H1 (cell line): ENCODE data around the gene ZNF536. TPM values are rescaled to one million over a fixed set of nuclear protein-coding genes. Genes with fewer than 3 reads are reported as not detected.
A peak's percentile ranks its signal among the peaks of the same experiment; 100 is the strongest.

Source experiments
- CTCF ChIA-PET: fragments of 300-600 bp; sonication (Branson Sonifier 250); formaldehyde crosslinking; loops from one replicate; lab custom pipeline; 2021; ENCODE audit not compliant: partially characterized antibody; lab: Charles Lee
- POLR2A ChIA-PET: fragments of 300-600 bp; sonication (Branson Sonifier 250); formaldehyde crosslinking; loops from one replicate; lab custom pipeline; 2021; ENCODE audit warnings: inconsistent platforms; ENCODE audit not compliant: partially characterized antibody; lab: Charles Lee
- DNase-seq, 2 experiments: peaks; one replicate each; pipeline versions ENCODE4 v3.0.0 to v3.0.0-alpha.2; 2010 to 2022; ENCODE audit warnings: low spot score in 2 of 2, low read depth in 1 of 2, mixed read lengths in 1 of 2
- FAIRE-seq: peaks from 2 replicates; lab custom pipeline; 2011; peaks lifted over from hg19 to GRCh38; lab: Jason Lieb, UNC
- H2AFZ ChIP-seq: 2 replicates; pipeline ENCODE4 v1.8.1; 2012; ENCODE audit warnings: low read length, inconsistent platforms
- H2AK5ac ChIP-seq: 2 replicates; pipeline ENCODE4 v1.6.1; 2013; ENCODE audit warnings: low read depth, low read length
- H2BK120ac ChIP-seq: replicated peaks from 2 replicates; pipeline ENCODE3; 2013; ENCODE audit warnings: low read depth, low read length, inconsistent platforms
- H2BK12ac ChIP-seq: 2 replicates; pipeline ENCODE4 v1.6.1; 2013; ENCODE audit warnings: low read depth, low read length
- H2BK15ac ChIP-seq: 2 replicates; pipeline ENCODE4 v1.6.1; 2013; ENCODE audit warnings: low read length
- H2BK20ac ChIP-seq: 2 replicates; pipeline ENCODE4 v1.6.1; 2013; ENCODE audit warnings: low read length
- H2BK5ac ChIP-seq: 2 replicates; pipeline ENCODE4 v1.6.1; 2013; ENCODE audit warnings: low read depth, low read length
- H3K14ac ChIP-seq: 2 replicates; pipeline ENCODE4 v1.6.1; 2013; ENCODE audit warnings: inconsistent platforms; ENCODE audit not compliant: insufficient read length
- H3K18ac ChIP-seq: 2 replicates; pipeline ENCODE4 v1.6.1; 2013; ENCODE audit warnings: low read length; ENCODE audit errors: extremely low read depth
- H3K23ac ChIP-seq: 2 replicates; pipeline ENCODE4 v1.6.1; 2013; ENCODE audit warnings: inconsistent platforms; ENCODE audit not compliant: insufficient read length
- H3K23me2 ChIP-seq: 2 replicates; pipeline ENCODE4 v1.6.1; 2013; ENCODE audit warnings: low read depth, low read length
- H3K27ac ChIP-seq: 2 replicates; pipeline ENCODE4 v1.6.1; 2011; ENCODE audit warnings: low read depth, low read length, inconsistent platforms
- H3K27me3 ChIP-seq, 4 experiments: replicated peaks in 1 of 4; 1 replicate in 1 of 4; 2 replicates in 3 of 4; pipeline versions ENCODE4 v1.6.1 to v1.8.1; 2011 to 2013; ENCODE audit warnings: low read length in 3 of 4, mild to moderate bottlenecking in 3 of 4, inconsistent platforms in 2 of 4, mixed read lengths in 2 of 4, moderate library complexity in 1 of 4; ENCODE audit not compliant: control insufficient read depth in 3 of 4, insufficient read depth in 3 of 4; ENCODE audit errors: extremely low read depth in 1 of 4
- H3K36me3 ChIP-seq, 4 experiments: 2 replicates each; pipeline versions ENCODE4 v1.6.1 to v1.8.1; 2011 to 2013; ENCODE audit warnings: mild to moderate bottlenecking in 4 of 4, low read length in 3 of 4, moderate library complexity in 2 of 4, control low read depth in 1 of 4, inconsistent platforms in 1 of 4; ENCODE audit not compliant: insufficient read depth in 4 of 4, control insufficient read depth in 2 of 4
- H3K4ac ChIP-seq: replicated peaks from 2 replicates; pipeline ENCODE3; 2013; ENCODE audit warnings: low read length, low read depth, mixed read lengths, inconsistent platforms; ENCODE audit not compliant: insufficient read length
- H3K4me1 ChIP-seq, 4 experiments: replicated peaks in 1 of 4; 1 replicate in 1 of 4; 2 replicates in 3 of 4; pipeline versions ENCODE4 v1.6.1 to v1.8.1; 2011 to 2013; ENCODE audit warnings: low read length in 3 of 4, inconsistent platforms in 2 of 4, mixed read lengths in 1 of 4; ENCODE audit not compliant: insufficient read depth in 4 of 4, control insufficient read depth in 3 of 4
- H3K4me2 ChIP-seq, 2 experiments: 2 replicates each; pipeline versions ENCODE4 v1.6.1 to v1.8.1; 2011 to 2013; ENCODE audit warnings: low read depth in 2 of 2, low read length in 2 of 2, control low read depth in 1 of 2, inconsistent platforms in 1 of 2, mild to moderate bottlenecking in 1 of 2; ENCODE audit not compliant: insufficient read depth in 1 of 2
- H3K4me3 ChIP-seq, 4 experiments: fragments of 200-600, 300-600 bp in 1 of 4; sonication (generic), shearing (Covaris generic), sonication (Bioruptor Twin) in 1 of 4; 2 replicates each; pipeline versions ENCODE4 v1.5.1 to v1.8.1; 2011 to 2016; ENCODE audit warnings: low read length in 4 of 4, low read depth in 3 of 4, control low read depth in 2 of 4, inconsistent platforms in 2 of 4, mild to moderate bottlenecking in 2 of 4, mixed read lengths in 1 of 4, moderate library complexity in 1 of 4; ENCODE audit not compliant: insufficient read depth in 2 of 4; ENCODE audit errors: extremely low read depth in 1 of 4
- H3K56ac ChIP-seq: replicated peaks from 2 replicates; pipeline ENCODE3; 2013; ENCODE audit warnings: low read depth, mild to moderate bottlenecking, mixed read lengths, low read length, inconsistent platforms; ENCODE audit not compliant: insufficient read length
- H3K79me1 ChIP-seq: 2 replicates; pipeline ENCODE4 v1.6.1; 2013; ENCODE audit warnings: low read depth, low read length, control low read depth
- H3K79me2 ChIP-seq, 2 experiments: 2 replicates each; pipeline versions ENCODE4 v1.6.1 to v1.8.1; 2012 to 2013; ENCODE audit warnings: low read length in 2 of 2, mild to moderate bottlenecking in 2 of 2, inconsistent platforms in 1 of 2; ENCODE audit not compliant: insufficient read depth in 2 of 2, control insufficient read depth in 1 of 2
- H3K9ac ChIP-seq, 4 experiments: replicated peaks in 1 of 4; 1 replicate in 1 of 4; 2 replicates in 3 of 4; pipeline versions ENCODE4 v1.6.1 to v1.8.1; 2011 to 2013; ENCODE audit warnings: low read depth in 3 of 4, low read length in 3 of 4, control low read depth in 2 of 4, mild to moderate bottlenecking in 2 of 4, moderate library complexity in 2 of 4, inconsistent platforms in 1 of 4; ENCODE audit errors: extremely low read depth in 1 of 4
- H3K9me3 ChIP-seq, 2 experiments: 2 replicates each; pipeline versions ENCODE4 v1.6.1 to v1.8.1; 2012 to 2013; ENCODE audit warnings: mild to moderate bottlenecking in 2 of 2, moderate library complexity in 2 of 2, control low read depth in 1 of 2, inconsistent platforms in 1 of 2, low read depth in 1 of 2, low read length in 1 of 2, mixed read lengths in 1 of 2; ENCODE audit not compliant: insufficient read depth in 2 of 2
- H4K20me1 ChIP-seq, 2 experiments: replicated peaks in 1 of 2; 2 replicates each; pipeline versions ENCODE3 to v1.8.1; 2011 to 2013; ENCODE audit warnings: inconsistent platforms in 2 of 2, low read length in 2 of 2, mild to moderate bottlenecking in 1 of 2; ENCODE audit not compliant: insufficient read depth in 2 of 2, control insufficient read depth in 1 of 2
- H4K5ac ChIP-seq: 2 replicates; pipeline ENCODE4 v1.6.1; 2013; ENCODE audit warnings: low read length, low read depth, mixed read lengths, inconsistent platforms; ENCODE audit not compliant: insufficient read length
- H4K8ac ChIP-seq: 2 replicates; pipeline ENCODE4 v1.8.0; 2013; ENCODE audit warnings: mild to moderate bottlenecking, moderate library complexity, low read length, inconsistent platforms; ENCODE audit not compliant: insufficient read depth; ENCODE audit errors: extremely low read depth
- H4K91ac ChIP-seq: replicated peaks from 2 replicates; pipeline ENCODE3; 2013; ENCODE audit warnings: low read length, mixed read lengths, inconsistent platforms; ENCODE audit not compliant: insufficient read length
- CEBPB ChIP-seq: IDR thresholded peaks from 2 replicates; pipeline ENCODE4 v1.6.1; 2012; ENCODE audit warnings: low read depth, low read length
- CHD2 ChIP-seq: IDR thresholded peaks from 2 replicates; pipeline ENCODE4 v1.6.1; 2012; ENCODE audit warnings: low read length, improper control_type of control experiment
- FOSL1 ChIP-seq: IDR thresholded peaks from 2 replicates; pipeline ENCODE4 v1.6.1; 2011; ENCODE audit warnings: mild to moderate bottlenecking, low read depth, low read length, moderate library complexity; ENCODE audit not compliant: insufficient read depth
- GABPA ChIP-seq: IDR thresholded peaks from 2 replicates; pipeline ENCODE4 v1.6.1; 2011; ENCODE audit warnings: mild to moderate bottlenecking, low read length, moderate library complexity, borderline replicate concordance; ENCODE audit not compliant: insufficient read depth
- HDAC6 ChIP-seq: IDR thresholded peaks from one replicate; pipeline ENCODE4 v1.7.1; 2012; ENCODE audit warnings: low read depth, mild to moderate bottlenecking, inconsistent platforms, low read length, moderate library complexity
- NRF1 ChIP-seq: IDR thresholded peaks from 2 replicates; pipeline ENCODE4 v1.6.1; 2011; ENCODE audit warnings: mild to moderate bottlenecking, low read depth, low read length, improper control_type of control experiment
- PHF8 ChIP-seq: fragments of 200-600 bp; sonication (generic); conservative IDR thresholded peaks from 2 replicates; pipeline ENCODE4 v1.7.1; 2012; ENCODE audit warnings: low read depth, mild to moderate bottlenecking, inconsistent platforms, low read length, moderate library complexity
- POLR2A ChIP-seq, 2 experiments: IDR thresholded peaks; 1 replicate in 1 of 2; 2 replicates in 1 of 2; pipeline ENCODE4 v1.6.1; 2011; ENCODE audit warnings: low read depth in 2 of 2, low read length in 2 of 2, mild to moderate bottlenecking in 2 of 2; ENCODE audit errors: control extremely low read depth in 1 of 2
- POU5F1 ChIP-seq: IDR thresholded peaks from 2 replicates; pipeline ENCODE4 v1.6.1; 2011; ENCODE audit warnings: low read depth, mild to moderate bottlenecking, low read length, moderate library complexity
- SIN3A ChIP-seq, 2 experiments: IDR thresholded peaks in 1 of 2; conservative IDR thresholded peaks in 1 of 2; 2 replicates each; pipeline ENCODE4 v1.6.1; 2011 to 2012; ENCODE audit warnings: low read length in 2 of 2, improper control_type of control experiment in 1 of 2, low read depth in 1 of 2, mild to moderate bottlenecking in 1 of 2
- SP4 ChIP-seq: IDR thresholded peaks from 2 replicates; pipeline ENCODE4 v1.6.1; 2012; ENCODE audit warnings: low read length, inconsistent platforms
- SRF ChIP-seq: IDR thresholded peaks from 2 replicates; pipeline ENCODE4 v1.6.1; 2011; ENCODE audit warnings: mild to moderate bottlenecking, low read depth, low read length, moderate library complexity
- TAF1 ChIP-seq: IDR thresholded peaks from 2 replicates; pipeline ENCODE4 v1.6.1; 2011; ENCODE audit warnings: mild to moderate bottlenecking, low read depth, low read length
- USF2 ChIP-seq: IDR thresholded peaks from 2 replicates; pipeline ENCODE4 v1.6.1; 2011; ENCODE audit warnings: low read length, improper control_type of control experiment
- whole genome bisulfite sequencing, 2 experiments: shearing (Covaris generic) in 1 of 2; methylation state at CpG; one replicate each; pipeline versions ENCODE4 v1.1.6 to v1.1.7; 2013 to 2015; ENCODE audit warnings: low lambda C conversion rate in 2 of 2, mixed read lengths in 2 of 2, inconsistent platforms in 1 of 2, low coverage in 1 of 2, missing lambda C conversion rate in 1 of 2; ENCODE audit not compliant: insufficient replicate concordance in 2 of 2, insufficient coverage in 1 of 2, insufficient read length in 1 of 2; ENCODE audit errors: extremely low coverage in 1 of 2, missing lambda C conversion rate in 1 of 2; 5-methylcytosine and 5-hydroxymethylcytosine counted together
- polyA plus RNA-seq, 7 experiments: library from polyadenylated mRNA; depleted of rRNA in 3 of 7; stranded (reverse) in 5 of 7; unstranded in 2 of 7; fragments of >200 nt in 5 of 7; fragments of 200-250 nt in 2 of 7; gene quantifications; 1 replicate in 5 of 7; 2 replicates in 1 of 7; 4 replicates in 1 of 7; pipeline versions ENCODE4 v1.2.1 to v1.2.3, GENCODE V29; 2011 to 2013; ENCODE audit warnings: missing spikeins in 2 of 7, mixed read lengths in 2 of 7
- total RNA-seq: library from RNA; stranded (reverse); fragmentation: NEBNext Ultra II Directional; extraction: Animal tissue kit (Norgen Biotek cat#: 25700); gene quantifications from 2 replicates; pipeline ENCODE4 v1.2.1, GENCODE V29; 2021

The ZNF536 gene
- total and polyA plus RNA-seq, 2 of the 8 experiments (the other 6 are each of a cell fraction or from before 2014, with no cell fraction given) = 0.09 to 0.11 TPM

DNA sequence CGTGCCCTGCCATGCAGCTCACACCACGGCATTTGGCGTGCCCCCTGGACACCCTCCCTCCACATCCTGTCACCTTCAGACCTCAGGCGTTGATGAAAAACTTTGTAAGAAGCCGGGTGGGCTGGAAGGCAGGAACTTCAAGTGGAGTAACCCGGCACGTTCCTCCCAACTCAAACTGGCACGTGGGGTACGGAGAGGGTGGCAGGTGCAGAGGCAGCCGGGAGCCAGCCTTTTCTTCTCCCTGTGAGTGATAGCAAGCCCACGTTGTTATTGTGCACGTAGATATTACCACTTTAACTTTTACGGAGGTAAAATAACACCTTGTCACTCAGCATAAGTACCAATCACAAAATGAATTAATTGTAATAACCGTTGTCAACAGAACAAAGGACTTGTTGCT lies 198.0 kb downstream of the ZNF536 start:
- FAIRE-seq (no peak), DNase-seq (no peak)
- no peaks in the 10 kb centered on the region; a peak in 1 of 7 replicates for H3K27me3 ChIP-seq
- no peaks in the 10 kb centered on the region for H4K20me1 ChIP-seq
- no peak overlapping the region for H3K9ac ChIP-seq
- no peak overlapping the region for H2BK15ac ChIP-seq
- POLR2A ChIA-PET = interaction anchor here (0.7 kb wide), 1 partner anchor 357 kb away, joined by 3 read pairs; no protein-coding TSS in a partner anchor
- H2AK5ac ChIP-seq = no peak overlapping the region
- H3K18ac ChIP-seq = no peak overlapping the region
- peak overlapping the region; percentile 3; the same call in 1 of the 2 replicates for H4K8ac ChIP-seq
- no peaks in the 10 kb centered on the region for H3K23me2 ChIP-seq
- H3K79me1 ChIP-seq = no peaks in the 10 kb centered on the region
- H2BK12ac ChIP-seq = no peak overlapping the region
- H2BK5ac ChIP-seq = no peak overlapping the region
- no peak overlapping the region for H3K27ac ChIP-seq
- H3K4ac ChIP-seq = no peak overlapping the region
- H4K5ac ChIP-seq = no peak overlapping the region
- H2BK120ac ChIP-seq = no peak overlapping the region
- H3K36me3 ChIP-seq = no peaks in the 10 kb centered on the region
- no peak overlapping the region for H3K4me2 ChIP-seq
- H3K14ac ChIP-seq = no peak overlapping the region
- no peak overlapping the region for H2AFZ ChIP-seq
- no peak overlapping the region for H4K91ac ChIP-seq
- H3K4me1 ChIP-seq = peaks cover 0 to 5% (median 5%) of the 10 kb centered on the region in 4 experiments; a peak in 6 of 7 replicates
- CTCF ChIA-PET = interaction anchor here (1.1 kb wide), 1 partner anchor 14 kb away, joined by 3 read pairs; no protein-coding TSS in a partner anchor
- H3K9me3 ChIP-seq = no peaks in the 10 kb centered on the region
- WGBS, 2 experiments = 85% methylated on average over 14 of the region's 14 CpGs; no CpG with 5 or more reads in 1 of the 2 experiments
- no peak overlapping the region for H2BK20ac ChIP-seq
- no peak overlapping the region for H3K23ac ChIP-seq
- H3K56ac ChIP-seq = no peak overlapping the region
- H3K79me2 ChIP-seq = no peaks in the 10 kb centered on the region
- H3K4me3 ChIP-seq = no peak overlapping the region
- TF ChIP-seq SP4 (no peak), HDAC6 (no peak), GABPA (no peak), SRF (no peak), PHF8 (no peak), POU5F1 (no peak), NRF1 (no peak), CEBPB (no peak), TAF1 (no peak), CHD2 (no peak), SIN3A (conservative IDR thresholded peaks at IDR 0.05 in 1 of 2, IDR thresholded peaks at IDR 0.05 in 1 of 2; ENCODE audit: low read depth in 1 of 2, low read length in 2 of 2) (no peak), POLR2A (IDR thresholded peaks at IDR 0.05; ENCODE audit: control extremely low read depth in 1 of 2, low read depth in 2 of 2, low read length in 2 of 2) (no peak), FOSL1 (no peak), USF2 (no peak)
